H9 (cell line): ENCODE data around the gene REXO4. TPM values are rescaled to one million over a fixed set of nuclear protein-coding genes. Genes with fewer than 3 reads are reported as not detected.

ENCODE experiments used
- DNase-seq: peaks from one replicate; pipeline ENCODE4 v3.0.0-alpha.2; 2017
- H2AFZ ChIP-seq: one replicate; pipeline ENCODE4 v1.6.1; 2013; ENCODE audit warnings: mild to moderate bottlenecking, low read length, control low read depth, moderate library complexity
- H2AK5ac ChIP-seq: 2 replicates; pipeline ENCODE4 v1.6.1; 2013; ENCODE audit warnings: low read length, control low read depth, mixed read lengths; ENCODE audit not compliant: insufficient read length
- H2BK120ac ChIP-seq: one replicate; pipeline ENCODE4 v1.6.1; 2013; ENCODE audit warnings: low read depth, mild to moderate bottlenecking, low read length, control low read depth, inconsistent platforms; ENCODE audit not compliant: poor library complexity, severe bottlenecking
- H2BK12ac ChIP-seq: 2 replicates; pipeline ENCODE4 v1.6.1; 2013; ENCODE audit warnings: low read length, control low read depth, mixed read lengths, low read depth; ENCODE audit not compliant: insufficient read length
- H2BK15ac ChIP-seq: 2 replicates; pipeline ENCODE4 v1.6.1; 2013; ENCODE audit warnings: low read depth, low read length, control low read depth
- H2BK20ac ChIP-seq: one replicate; pipeline ENCODE4 v1.6.1; 2013; ENCODE audit warnings: low read depth, mild to moderate bottlenecking, low read length, control low read depth, inconsistent platforms; ENCODE audit not compliant: poor library complexity, severe bottlenecking
- H2BK5ac ChIP-seq: 2 replicates; pipeline ENCODE4 v1.6.1; 2013; ENCODE audit warnings: low read length, control low read depth, mixed read lengths; ENCODE audit not compliant: insufficient read length
- H3K14ac ChIP-seq: 2 replicates; pipeline ENCODE4 v1.6.1; 2013; ENCODE audit warnings: low read length, control low read depth; ENCODE audit not compliant: insufficient read depth
- H3K18ac ChIP-seq: 2 replicates; pipeline ENCODE4 v1.6.1; 2013; ENCODE audit warnings: low read depth, mild to moderate bottlenecking, mixed read lengths, low read length, control low read depth; ENCODE audit not compliant: insufficient read length
- H3K23ac ChIP-seq: 2 replicates; pipeline ENCODE4 v1.6.1; 2013; ENCODE audit warnings: low read length, control low read depth, mixed read lengths, low read depth; ENCODE audit not compliant: insufficient read length
- H3K23me2 ChIP-seq: 2 replicates; pipeline ENCODE4 v1.6.1; 2013; ENCODE audit warnings: low read depth, mild to moderate bottlenecking, mixed read lengths, low read length, control low read depth; ENCODE audit not compliant: insufficient read length, poor library complexity, severe bottlenecking
- H3K27ac ChIP-seq: 2 replicates; pipeline ENCODE4 v1.5.1; 2013; ENCODE audit warnings: low read length, control low read depth, mixed read lengths, low read depth; ENCODE audit not compliant: insufficient read length
- H3K27me3 ChIP-seq: 2 replicates; pipeline ENCODE4 v1.6.1; 2013; ENCODE audit warnings: low read length, control low read depth, inconsistent platforms; ENCODE audit not compliant: insufficient read depth
- H3K4ac ChIP-seq: 2 replicates; pipeline ENCODE4 v1.6.1; 2013; ENCODE audit warnings: low read depth, mild to moderate bottlenecking, control low read depth, inconsistent platforms, low read length, moderate library complexity
- H3K4me1 ChIP-seq: 2 replicates; pipeline ENCODE4 v1.6.1; 2013; ENCODE audit warnings: low read length, control low read depth, inconsistent platforms; ENCODE audit not compliant: insufficient read depth
- H3K4me2 ChIP-seq: 2 replicates; pipeline ENCODE4 v1.6.1; 2013; ENCODE audit warnings: low read length, control low read depth, mixed read lengths; ENCODE audit not compliant: insufficient read length, insufficient read depth
- H3K56ac ChIP-seq: 2 replicates; pipeline ENCODE4 v1.6.1; 2013; ENCODE audit warnings: low read depth, mild to moderate bottlenecking, mixed read lengths, low read length, control low read depth; ENCODE audit not compliant: insufficient read length
- H3K79me1 ChIP-seq: 2 replicates; pipeline ENCODE4 v1.6.1; 2013; ENCODE audit warnings: low read depth, mild to moderate bottlenecking, moderate library complexity, low read length, control low read depth, inconsistent platforms; ENCODE audit not compliant: insufficient read depth, poor library complexity, severe bottlenecking
- H3K79me2 ChIP-seq: 2 replicates; pipeline ENCODE4 v1.6.1; 2013; ENCODE audit warnings: low read length, control low read depth, inconsistent platforms; ENCODE audit not compliant: insufficient read depth
- H3K9ac ChIP-seq: 2 replicates; pipeline ENCODE4 v1.6.1; 2013; ENCODE audit warnings: low read length, control low read depth, mixed read lengths; ENCODE audit not compliant: insufficient read length; ENCODE audit errors: extremely low read depth
- H3K9me3 ChIP-seq: one replicate; pipeline ENCODE4 v1.6.1; 2013; ENCODE audit warnings: low read depth, low read length, inconsistent platforms; ENCODE audit not compliant: control insufficient read depth
- H3T11ph ChIP-seq: one replicate; pipeline ENCODE4 v1.6.1; 2013; ENCODE audit warnings: mild to moderate bottlenecking, low read length, control low read depth, inconsistent platforms
- H4K20me1 ChIP-seq: one replicate; pipeline ENCODE4 v1.6.1; 2013; ENCODE audit not compliant: control insufficient read depth, insufficient read length, insufficient read depth
- H4K5ac ChIP-seq: 2 replicates; pipeline ENCODE4 v1.6.1; 2013; ENCODE audit warnings: low read depth, mild to moderate bottlenecking, mixed read lengths, low read length, control low read depth; ENCODE audit not compliant: insufficient read length
- H4K8ac ChIP-seq: replicated peaks from 2 replicates; pipeline ENCODE4 v1.6.1; 2013; ENCODE audit warnings: low read length, control low read depth, mixed read lengths, low read depth; ENCODE audit not compliant: insufficient read length
- H4K91ac ChIP-seq: 2 replicates; pipeline ENCODE4 v1.6.1; 2013; ENCODE audit warnings: low read depth, mild to moderate bottlenecking, moderate library complexity, mixed read lengths, low read length, control low read depth; ENCODE audit not compliant: insufficient read length
- H3K27ac Mint-ChIP-seq, 3 experiments: 2 replicates in 2 of 3; 3 replicates in 1 of 3; pipeline ENCODE4 v1.8.0; 2020 to 2021; ENCODE audit warnings: mixed read lengths in 3 of 3, mild to moderate bottlenecking in 1 of 3, moderate library complexity in 1 of 3
- H3K27me3 Mint-ChIP-seq: 2 replicates; pipeline ENCODE4 v1.8.0; 2021; ENCODE audit warnings: low read depth, mild to moderate bottlenecking, moderate library complexity, mixed read lengths
- H3K36me3 Mint-ChIP-seq, 3 experiments: 2 replicates in 2 of 3; 3 replicates in 1 of 3; pipeline ENCODE4 v1.8.0; 2020 to 2021; ENCODE audit warnings: low read depth in 3 of 3, mixed read lengths in 3 of 3; ENCODE audit not compliant: insufficient read depth in 1 of 3
- H3K4me1 Mint-ChIP-seq, 2 experiments: 2 replicates each; pipeline ENCODE4 v1.8.0; 2020; ENCODE audit warnings: mixed read lengths in 2 of 2
- H3K4me3 Mint-ChIP-seq, 2 experiments: 2 replicates in 1 of 2; 3 replicates in 1 of 2; pipeline ENCODE4 v1.8.0; 2020 to 2021; ENCODE audit warnings: mild to moderate bottlenecking in 2 of 2, mixed read lengths in 2 of 2, moderate library complexity in 1 of 2
- H3K9me3 Mint-ChIP-seq, 2 experiments: 2 replicates in 1 of 2; 3 replicates in 1 of 2; pipeline ENCODE4 v1.8.0; 2020; ENCODE audit warnings: mild to moderate bottlenecking in 2 of 2, mixed read lengths in 2 of 2, moderate library complexity in 1 of 2
- WGBS: extraction: QIAGEN DNeasy Blood & Tissue Kit; methylation state at CpG from one replicate; pipeline ENCODE4 v1.1.7; 2013; ENCODE audit warnings: missing lambda C conversion rate, low lambda C conversion rate, mixed read lengths; ENCODE audit not compliant: insufficient read length; ENCODE audit errors: extremely low coverage; 5-methylcytosine and 5-hydroxymethylcytosine counted together
- total RNA-seq: library from RNA; stranded (reverse); gene quantifications from 2 replicates; pipeline ENCODE4 v1.2.1, GENCODE V29; 2021
- TF ChIP-seq, protein P1 (sequence below): fragments of 200-600 bp; sonication (generic); conservative IDR thresholded peaks from 3 replicates; pipeline ENCODE4 v1.8.0; 2021; ENCODE audit warnings: antibody characterized with exemption, mild to moderate bottlenecking

REXO4 gene
- total RNA-seq, 1 experiment from 2014 or later, result 35.2 TPM

DNA sequence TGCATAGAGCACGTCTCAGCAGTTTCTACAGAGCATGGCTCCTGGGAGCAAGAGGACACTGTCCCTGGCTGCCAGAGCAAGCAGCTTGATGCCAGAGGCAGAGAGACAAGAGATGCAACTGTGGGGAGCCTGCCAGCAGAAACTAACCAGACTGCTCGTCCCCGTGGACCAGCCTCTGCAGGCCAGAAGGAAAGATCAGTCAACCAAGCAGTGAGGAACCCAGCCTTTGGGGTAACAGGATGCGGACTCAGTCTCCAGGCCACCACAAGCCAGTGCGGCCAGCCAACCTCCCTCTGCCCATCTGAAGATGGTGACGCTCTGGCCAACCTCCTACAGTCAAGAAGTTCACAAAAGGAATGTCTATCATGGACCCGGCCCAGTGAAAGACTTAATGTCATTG, 45.7 kb downstream of the REXO4 start:
- Histone ChIP-seq H3K27ac (no peak overlapping the region), H4K91ac (no peak overlapping the region), H2AK5ac (no peak overlapping the region), H2BK20ac (no peak overlapping the region), H3K56ac (no peak overlapping the region), H3K14ac (no peak overlapping the region), H3K4me2 (no peak overlapping the region), H4K8ac (no peak overlapping the region), H2BK15ac (no peak overlapping the region), H3K4ac (no peak overlapping the region), H3K79me1 (peaks cover 30% of the 10 kb centered on the region), H3K9ac (no peak overlapping the region), H3K18ac (no peak overlapping the region), H3K23ac (no peak overlapping the region), H3K4me1 (no peaks in the 10 kb centered on the region), H3T11ph (no peak overlapping the region), H3K23me2 (peaks cover 6% of the 10 kb centered on the region), H2BK5ac (no peak overlapping the region), H3K27me3 (no peaks in the 10 kb centered on the region), H3K9me3 (no peaks in the 10 kb centered on the region), H2BK120ac (no peak overlapping the region), H3K79me2 (peaks cover 62% of the 10 kb centered on the region; the same call in 1 of the 2 replicates), H2AFZ (no peak overlapping the region), H2BK12ac (no peak overlapping the region), H4K5ac (no peak overlapping the region), H4K20me1 (no peaks in the 10 kb centered on the region)
- no peak overlapping the region for H3K27ac Mint-ChIP-seq
- H3K4me3 Mint-ChIP-seq, result no peak overlapping the region
- no CpG with 5 or more reads among the region's 7 CpGs for WGBS
- TF ChIP-seq, protein P1, sequence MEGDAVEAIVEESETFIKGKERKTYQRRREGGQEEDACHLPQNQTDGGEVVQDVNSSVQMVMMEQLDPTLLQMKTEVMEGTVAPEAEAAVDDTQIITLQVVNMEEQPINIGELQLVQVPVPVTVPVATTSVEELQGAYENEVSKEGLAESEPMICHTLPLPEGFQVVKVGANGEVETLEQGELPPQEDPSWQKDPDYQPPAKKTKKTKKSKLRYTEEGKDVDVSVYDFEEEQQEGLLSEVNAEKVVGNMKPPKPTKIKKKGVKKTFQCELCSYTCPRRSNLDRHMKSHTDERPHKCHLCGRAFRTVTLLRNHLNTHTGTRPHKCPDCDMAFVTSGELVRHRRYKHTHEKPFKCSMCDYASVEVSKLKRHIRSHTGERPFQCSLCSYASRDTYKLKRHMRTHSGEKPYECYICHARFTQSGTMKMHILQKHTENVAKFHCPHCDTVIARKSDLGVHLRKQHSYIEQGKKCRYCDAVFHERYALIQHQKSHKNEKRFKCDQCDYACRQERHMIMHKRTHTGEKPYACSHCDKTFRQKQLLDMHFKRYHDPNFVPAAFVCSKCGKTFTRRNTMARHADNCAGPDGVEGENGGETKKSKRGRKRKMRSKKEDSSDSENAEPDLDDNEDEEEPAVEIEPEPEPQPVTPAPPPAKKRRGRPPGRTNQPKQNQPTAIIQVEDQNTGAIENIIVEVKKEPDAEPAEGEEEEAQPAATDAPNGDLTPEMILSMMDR, result no peak
- H3K27me3 Mint-ChIP-seq, result peaks cover 6% of the 10 kb centered on the region
- H3K4me1 Mint-ChIP-seq, result peaks cover 11 to 13% of the 10 kb centered on the region in 2 experiments
- DNase-seq, result no peak
- peaks cover 19 to 59% (median 42%) of the 10 kb centered on the region in 3 experiments; a peak in 6 of 7 replicates for H3K36me3 Mint-ChIP-seq
- H3K9me3 Mint-ChIP-seq, result peaks cover under 1% of the 10 kb centered on the region in 2 experiments; a peak in 2 of 5 replicates
